H1 (cell line): Measurements from ENCODE around the gene CHD6. TPM values are rescaled to one million over a fixed set of nuclear protein-coding genes. Genes with fewer than 3 reads are reported as not detected.

Source experiments
- CTCF ChIA-PET: fragments of 300-600 bp; sonication (Branson Sonifier 250); formaldehyde crosslinking; loops from one replicate; lab custom pipeline; 2021; ENCODE audit not compliant: partially characterized antibody; lab: Charles Lee
- POLR2A ChIA-PET: fragments of 300-600 bp; sonication (Branson Sonifier 250); formaldehyde crosslinking; loops from one replicate; lab custom pipeline; 2021; ENCODE audit warnings: inconsistent platforms; ENCODE audit not compliant: partially characterized antibody; lab: Charles Lee
- DNase-seq, 2 experiments: peaks; one replicate each; pipeline versions ENCODE4 v3.0.0 to v3.0.0-alpha.2; 2010 to 2022; ENCODE audit warnings: low spot score in 2 of 2, low read depth in 1 of 2, mixed read lengths in 1 of 2
- FAIRE-seq: peaks from 2 replicates; lab custom pipeline; 2011; peaks lifted over from hg19 to GRCh38; lab: Jason Lieb, UNC
- H2AFZ ChIP-seq: 2 replicates; pipeline ENCODE4 v1.8.1; 2012; ENCODE audit warnings: low read length, inconsistent platforms
- H2AK5ac ChIP-seq: 2 replicates; pipeline ENCODE4 v1.6.1; 2013; ENCODE audit warnings: low read depth, low read length
- H2BK120ac ChIP-seq: replicated peaks from 2 replicates; pipeline ENCODE3; 2013; ENCODE audit warnings: low read depth, low read length, inconsistent platforms
- H2BK12ac ChIP-seq: 2 replicates; pipeline ENCODE4 v1.6.1; 2013; ENCODE audit warnings: low read depth, low read length
- H2BK15ac ChIP-seq: 2 replicates; pipeline ENCODE4 v1.6.1; 2013; ENCODE audit warnings: low read length
- H2BK20ac ChIP-seq: 2 replicates; pipeline ENCODE4 v1.6.1; 2013; ENCODE audit warnings: low read length
- H2BK5ac ChIP-seq: 2 replicates; pipeline ENCODE4 v1.6.1; 2013; ENCODE audit warnings: low read depth, low read length
- H3K14ac ChIP-seq: 2 replicates; pipeline ENCODE4 v1.6.1; 2013; ENCODE audit warnings: inconsistent platforms; ENCODE audit not compliant: insufficient read length
- H3K18ac ChIP-seq: 2 replicates; pipeline ENCODE4 v1.6.1; 2013; ENCODE audit warnings: low read length; ENCODE audit errors: extremely low read depth
- H3K23ac ChIP-seq: 2 replicates; pipeline ENCODE4 v1.6.1; 2013; ENCODE audit warnings: inconsistent platforms; ENCODE audit not compliant: insufficient read length
- H3K23me2 ChIP-seq: 2 replicates; pipeline ENCODE4 v1.6.1; 2013; ENCODE audit warnings: low read depth, low read length
- H3K27ac ChIP-seq: 2 replicates; pipeline ENCODE4 v1.6.1; 2011; ENCODE audit warnings: low read depth, low read length, inconsistent platforms
- H3K27me3 ChIP-seq, 4 experiments: replicated peaks in 1 of 4; 1 replicate in 1 of 4; 2 replicates in 3 of 4; pipeline versions ENCODE4 v1.6.1 to v1.8.1; 2011 to 2013; ENCODE audit warnings: low read length in 3 of 4, mild to moderate bottlenecking in 3 of 4, inconsistent platforms in 2 of 4, mixed read lengths in 2 of 4, moderate library complexity in 1 of 4; ENCODE audit not compliant: control insufficient read depth in 3 of 4, insufficient read depth in 3 of 4; ENCODE audit errors: extremely low read depth in 1 of 4
- H3K36me3 ChIP-seq, 4 experiments: 2 replicates each; pipeline versions ENCODE4 v1.6.1 to v1.8.1; 2011 to 2013; ENCODE audit warnings: mild to moderate bottlenecking in 4 of 4, low read length in 3 of 4, moderate library complexity in 2 of 4, control low read depth in 1 of 4, inconsistent platforms in 1 of 4; ENCODE audit not compliant: insufficient read depth in 4 of 4, control insufficient read depth in 2 of 4
- H3K4ac ChIP-seq: replicated peaks from 2 replicates; pipeline ENCODE3; 2013; ENCODE audit warnings: low read length, low read depth, mixed read lengths, inconsistent platforms; ENCODE audit not compliant: insufficient read length
- H3K4me1 ChIP-seq, 4 experiments: replicated peaks in 1 of 4; 1 replicate in 1 of 4; 2 replicates in 3 of 4; pipeline versions ENCODE4 v1.6.1 to v1.8.1; 2011 to 2013; ENCODE audit warnings: low read length in 3 of 4, inconsistent platforms in 2 of 4, mixed read lengths in 1 of 4; ENCODE audit not compliant: insufficient read depth in 4 of 4, control insufficient read depth in 3 of 4
- H3K4me2 ChIP-seq, 2 experiments: 2 replicates each; pipeline versions ENCODE4 v1.6.1 to v1.8.1; 2011 to 2013; ENCODE audit warnings: low read depth in 2 of 2, low read length in 2 of 2, control low read depth in 1 of 2, inconsistent platforms in 1 of 2, mild to moderate bottlenecking in 1 of 2; ENCODE audit not compliant: insufficient read depth in 1 of 2
- H3K4me3 ChIP-seq, 4 experiments: fragments of 200-600, 300-600 bp in 1 of 4; sonication (generic), shearing (Covaris generic), sonication (Bioruptor Twin) in 1 of 4; 2 replicates each; pipeline versions ENCODE4 v1.5.1 to v1.8.1; 2011 to 2016; ENCODE audit warnings: low read length in 4 of 4, low read depth in 3 of 4, control low read depth in 2 of 4, inconsistent platforms in 2 of 4, mild to moderate bottlenecking in 2 of 4, mixed read lengths in 1 of 4, moderate library complexity in 1 of 4; ENCODE audit not compliant: insufficient read depth in 2 of 4; ENCODE audit errors: extremely low read depth in 1 of 4
- H3K56ac ChIP-seq: replicated peaks from 2 replicates; pipeline ENCODE3; 2013; ENCODE audit warnings: low read depth, mild to moderate bottlenecking, mixed read lengths, low read length, inconsistent platforms; ENCODE audit not compliant: insufficient read length
- H3K79me1 ChIP-seq: 2 replicates; pipeline ENCODE4 v1.6.1; 2013; ENCODE audit warnings: low read depth, low read length, control low read depth
- H3K79me2 ChIP-seq, 2 experiments: 2 replicates each; pipeline versions ENCODE4 v1.6.1 to v1.8.1; 2012 to 2013; ENCODE audit warnings: low read length in 2 of 2, mild to moderate bottlenecking in 2 of 2, inconsistent platforms in 1 of 2; ENCODE audit not compliant: insufficient read depth in 2 of 2, control insufficient read depth in 1 of 2
- H3K9ac ChIP-seq, 4 experiments: replicated peaks in 1 of 4; 1 replicate in 1 of 4; 2 replicates in 3 of 4; pipeline versions ENCODE4 v1.6.1 to v1.8.1; 2011 to 2013; ENCODE audit warnings: low read depth in 3 of 4, low read length in 3 of 4, control low read depth in 2 of 4, mild to moderate bottlenecking in 2 of 4, moderate library complexity in 2 of 4, inconsistent platforms in 1 of 4; ENCODE audit errors: extremely low read depth in 1 of 4
- H3K9me3 ChIP-seq, 2 experiments: 2 replicates each; pipeline versions ENCODE4 v1.6.1 to v1.8.1; 2012 to 2013; ENCODE audit warnings: mild to moderate bottlenecking in 2 of 2, moderate library complexity in 2 of 2, control low read depth in 1 of 2, inconsistent platforms in 1 of 2, low read depth in 1 of 2, low read length in 1 of 2, mixed read lengths in 1 of 2; ENCODE audit not compliant: insufficient read depth in 2 of 2
- H4K20me1 ChIP-seq, 2 experiments: replicated peaks in 1 of 2; 2 replicates each; pipeline versions ENCODE3 to v1.8.1; 2011 to 2013; ENCODE audit warnings: inconsistent platforms in 2 of 2, low read length in 2 of 2, mild to moderate bottlenecking in 1 of 2; ENCODE audit not compliant: insufficient read depth in 2 of 2, control insufficient read depth in 1 of 2
- H4K5ac ChIP-seq: 2 replicates; pipeline ENCODE4 v1.6.1; 2013; ENCODE audit warnings: low read length, low read depth, mixed read lengths, inconsistent platforms; ENCODE audit not compliant: insufficient read length
- H4K8ac ChIP-seq: 2 replicates; pipeline ENCODE4 v1.8.0; 2013; ENCODE audit warnings: mild to moderate bottlenecking, moderate library complexity, low read length, inconsistent platforms; ENCODE audit not compliant: insufficient read depth; ENCODE audit errors: extremely low read depth
- H4K91ac ChIP-seq: replicated peaks from 2 replicates; pipeline ENCODE3; 2013; ENCODE audit warnings: low read length, mixed read lengths, inconsistent platforms; ENCODE audit not compliant: insufficient read length
- BRCA1 ChIP-seq: IDR thresholded peaks from 2 replicates; pipeline ENCODE4 v1.6.1; 2012; ENCODE audit warnings: low read depth, low read length, improper control_type of control experiment
- CBX8 ChIP-seq: fragments of 300-800, 300-1000 bp; sonication (generic); IDR thresholded peaks from 2 replicates; pipeline ENCODE4 v1.7.1; 2016; ENCODE audit warnings: low read depth, low read length, borderline replicate concordance
- CHD1 ChIP-seq: IDR thresholded peaks from 2 replicates; pipeline ENCODE4 v1.6.1; 2012; ENCODE audit warnings: low read depth, low read length, improper control_type of control experiment
- CHD2 ChIP-seq: IDR thresholded peaks from 2 replicates; pipeline ENCODE4 v1.6.1; 2012; ENCODE audit warnings: low read length, improper control_type of control experiment
- CREB1 ChIP-seq: IDR thresholded peaks from 2 replicates; pipeline ENCODE4 v1.6.1; 2012; ENCODE audit warnings: inconsistent platforms
- CTBP2 ChIP-seq: IDR thresholded peaks from 2 replicates; pipeline ENCODE4 v1.7.0; 2011; ENCODE audit warnings: borderline replicate concordance, mild to moderate bottlenecking, moderate library complexity, mixed read lengths, low read length; ENCODE audit not compliant: insufficient read depth, insufficient read length
- EGR1 ChIP-seq: IDR thresholded peaks from 2 replicates; pipeline ENCODE4 v1.6.1; 2011; ENCODE audit warnings: low read depth, low read length, borderline replicate concordance
- EP300 ChIP-seq, 2 experiments: IDR thresholded peaks; 1 replicate in 1 of 2; 2 replicates in 1 of 2; pipeline ENCODE4 v1.6.1; 2011 to 2012; ENCODE audit warnings: low read depth in 2 of 2, low read length in 2 of 2, mild to moderate bottlenecking in 2 of 2, borderline replicate concordance in 1 of 2, inconsistent platforms in 1 of 2, moderate library complexity in 1 of 2
- FOSL1 ChIP-seq: IDR thresholded peaks from 2 replicates; pipeline ENCODE4 v1.6.1; 2011; ENCODE audit warnings: mild to moderate bottlenecking, low read depth, low read length, moderate library complexity; ENCODE audit not compliant: insufficient read depth
- HDAC2 ChIP-seq, 2 experiments: fragments of 300-600 bp in 1 of 2; sonication (generic) in 1 of 2; IDR thresholded peaks; 2 replicates each; pipeline ENCODE4 v1.6.1; 2011 to 2012; ENCODE audit warnings: low read depth in 2 of 2, low read length in 2 of 2, mild to moderate bottlenecking in 2 of 2, moderate library complexity in 2 of 2, borderline replicate concordance in 1 of 2, inconsistent platforms in 1 of 2
- MAFK ChIP-seq: IDR thresholded peaks from 2 replicates; pipeline ENCODE4 v1.6.1; 2012; ENCODE audit warnings: low read depth, mild to moderate bottlenecking, improper control_type of control experiment, low read length
- SRF ChIP-seq: IDR thresholded peaks from 2 replicates; pipeline ENCODE4 v1.6.1; 2011; ENCODE audit warnings: mild to moderate bottlenecking, low read depth, low read length, moderate library complexity
- TEAD4 ChIP-seq: IDR thresholded peaks from 2 replicates; pipeline ENCODE4 v1.6.1; 2012; ENCODE audit warnings: low read depth, low read length, inconsistent platforms, mixed read lengths
- WGBS, 2 experiments: shearing (Covaris generic) in 1 of 2; methylation state at CpG; one replicate each; pipeline versions ENCODE4 v1.1.6 to v1.1.7; 2013 to 2015; ENCODE audit warnings: low lambda C conversion rate in 2 of 2, mixed read lengths in 2 of 2, inconsistent platforms in 1 of 2, low coverage in 1 of 2, missing lambda C conversion rate in 1 of 2; ENCODE audit not compliant: insufficient replicate concordance in 2 of 2, insufficient coverage in 1 of 2, insufficient read length in 1 of 2; ENCODE audit errors: extremely low coverage in 1 of 2, missing lambda C conversion rate in 1 of 2; 5-methylcytosine and 5-hydroxymethylcytosine counted together
- polyA plus RNA-seq, 7 experiments: library from polyadenylated mRNA; depleted of rRNA in 3 of 7; stranded (reverse) in 5 of 7; unstranded in 2 of 7; fragments of >200 nt in 5 of 7; fragments of 200-250 nt in 2 of 7; gene quantifications; 1 replicate in 5 of 7; 2 replicates in 1 of 7; 4 replicates in 1 of 7; pipeline versions ENCODE4 v1.2.1 to v1.2.3, GENCODE V29; 2011 to 2013; ENCODE audit warnings: missing spikeins in 2 of 7, mixed read lengths in 2 of 7
- total RNA-seq: library from RNA; stranded (reverse); fragmentation: NEBNext Ultra II Directional; extraction: Animal tissue kit (Norgen Biotek cat#: 25700); gene quantifications from 2 replicates; pipeline ENCODE4 v1.2.1, GENCODE V29; 2021

The CHD6 gene
- total and polyA plus RNA-seq, 2 of the 8 experiments (the other 6 are each of a cell fraction or from before 2014, with no cell fraction given): 11.1 to 62.9 TPM

DNA sequence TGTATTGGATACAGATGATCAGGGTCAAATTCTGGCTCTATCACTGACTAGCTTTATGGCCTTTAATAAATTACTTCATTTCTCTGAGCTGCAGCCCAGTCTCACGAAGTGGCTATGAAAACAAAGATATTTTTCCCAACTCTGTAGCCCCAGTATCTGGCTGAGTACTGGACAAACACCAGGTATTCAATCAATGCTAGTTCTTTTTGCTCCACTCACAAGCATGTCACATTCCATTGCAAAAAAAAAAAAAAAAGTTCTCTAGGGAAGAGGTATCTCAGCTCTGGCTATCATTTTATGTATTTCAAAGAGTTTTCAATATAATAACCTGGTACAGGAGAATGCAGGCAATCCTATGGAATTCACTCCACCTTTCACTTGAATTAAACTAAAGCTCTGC lies 3.1 kb downstream of the CHD6 start:
- no peak overlapping the region for H3K14ac ChIP-seq
- H3K36me3 ChIP-seq: no peaks in the 10 kb centered on the region
- H2BK12ac ChIP-seq: no peak overlapping the region
- H3K27ac ChIP-seq: no peak overlapping the region
- H4K91ac ChIP-seq: no peak overlapping the region
- no peak overlapping the region for H2AK5ac ChIP-seq
- no peaks in the 10 kb centered on the region for H3K9me3 ChIP-seq
- H3K4me2 ChIP-seq: peak overlapping the region in 1 of 2 experiments; percentile 16; a peak in 2 of 4 replicates
- ChIA-PET CTCF (interaction anchor here (0.6 to 1.7 kb wide), 3 partner anchors 17 to 43 kb away, joined by 3 to 7 read pairs (median 4); no protein-coding TSS in a partner anchor), POLR2A (interaction anchor here (0.8 to 1.3 kb wide), 2 partner anchors 78 to 99 kb away, joined by 4 to 5 read pairs; no protein-coding TSS in a partner anchor)
- H3K4ac ChIP-seq: no peak overlapping the region
- H3K27me3 ChIP-seq: no peaks in the 10 kb centered on the region
- peak overlapping the region in 1 of 4 experiments; percentile 18; a peak in 2 of 8 replicates for H3K4me3 ChIP-seq
- peaks cover 3% of the 10 kb centered on the region; the same call in 1 of the 2 replicates for H3K79me1 ChIP-seq
- no peak overlapping the region for H3K23ac ChIP-seq
- no peak overlapping the region for H3K18ac ChIP-seq
- H3K9ac ChIP-seq: no peak overlapping the region
- no peak for DNase-seq
- 65% methylated on average over 1 of the region's 1 CpG; no CpG with 5 or more reads in 1 of the 2 experiments for WGBS, 2 experiments
- FAIRE-seq: no peak
- no peak overlapping the region for H2BK5ac ChIP-seq
- H3K23me2 ChIP-seq: no peaks in the 10 kb centered on the region; the same call in 1 of the 2 replicates
- H3K56ac ChIP-seq: no peak overlapping the region
- no peak overlapping the region for H4K5ac ChIP-seq
- H3K4me1 ChIP-seq: peaks cover 2 to 13% (median 10%) of the 10 kb centered on the region in 4 experiments; a peak in 5 of 7 replicates
- no peak overlapping the region for H2BK120ac ChIP-seq
- no peak overlapping the region for H2BK20ac ChIP-seq
- peaks cover 14 to 16% of the 10 kb centered on the region in 2 experiments for H4K20me1 ChIP-seq
- peaks cover 42 to 74% of the 10 kb centered on the region in 2 experiments for H3K79me2 ChIP-seq
- H2BK15ac ChIP-seq: no peak overlapping the region
- H4K8ac ChIP-seq: no peak overlapping the region
- no peak overlapping the region for H2AFZ ChIP-seq
- no peak for TF ChIP-seq CTBP2
- TF ChIP-seq CBX8: no peak
- TF ChIP-seq CHD1: no peak
- TF ChIP-seq HDAC2 (IDR thresholded peaks at IDR 0.05; ENCODE audit: borderline replicate concordance in 1 of 2, low read depth in 2 of 2, low read length in 2 of 2): no peak
- TF ChIP-seq BRCA1: no peak
- no peak for TF ChIP-seq CHD2
- no peak for TF ChIP-seq SRF
- no peak for TF ChIP-seq MAFK
- TF ChIP-seq EP300 (IDR thresholded peaks at IDR 0.05; ENCODE audit: borderline replicate concordance in 1 of 2, low read depth in 2 of 2, low read length in 2 of 2): no peak
- TF ChIP-seq EGR1: no peak
- no peak for TF ChIP-seq FOSL1
- no peak for TF ChIP-seq CREB1
- TF ChIP-seq TEAD4: no peak
